Hindlimb muscle (tissue), 1 donor: Measurements from ENCODE around the gene BSDC1. TPM values are rescaled to one million over a fixed set of nuclear protein-coding genes. Genes with fewer than 3 reads are reported as not detected.

ENCODE experiments used
- DNase-seq: peaks from one replicate; pipeline ENCODE4 v3.0.0-alpha.2; 2013
- polyA plus RNA-seq: library from polyadenylated mRNA; unstranded; fragments of 120-200 nt; gene quantifications from one replicate; pipeline ENCODE4 v1.2.1, GENCODE V29; 2013; ENCODE audit not compliant: insufficient read length

Gene BSDC1
- polyA plus RNA-seq, 1 donor: 39.8 TPM

DNA sequence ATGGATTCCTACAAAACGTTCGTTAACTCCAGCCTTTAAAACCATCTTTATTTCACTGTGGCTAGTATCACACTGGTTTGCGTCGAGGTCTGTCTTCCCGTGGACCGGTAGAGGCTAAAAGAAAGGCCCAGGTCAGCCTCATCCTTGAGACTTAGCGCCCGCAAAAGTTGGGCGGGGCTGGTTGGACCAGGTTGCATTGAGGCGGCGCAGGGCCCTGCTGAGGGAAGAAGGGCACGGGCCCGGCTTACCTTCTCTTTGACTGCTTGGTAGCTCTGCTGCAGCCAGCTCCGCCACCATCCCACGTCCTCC lies 455 bp downstream of the BSDC1 start:
- DNase-seq: no peak

DNA sequence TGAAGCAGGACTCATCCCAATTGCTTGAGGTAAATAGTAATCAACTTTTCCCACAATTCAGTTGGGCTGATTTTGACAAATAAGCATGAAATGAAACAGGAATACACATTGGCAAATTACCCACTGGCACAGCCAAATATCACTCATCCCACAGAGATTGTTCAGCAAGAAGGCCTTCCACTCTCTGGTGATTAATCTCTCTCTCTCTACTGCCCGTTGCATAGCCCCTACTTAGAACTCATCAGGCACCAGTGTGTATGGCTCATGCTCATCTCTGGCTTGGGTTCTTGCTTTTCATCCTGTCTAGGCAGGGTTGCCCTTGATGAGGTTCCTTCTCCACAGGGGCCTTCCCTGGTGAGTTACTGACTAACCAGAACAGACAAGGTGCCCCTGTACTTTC lies 1.1 kb downstream of the BSDC1 start:
- no peak for DNase-seq

DNA sequence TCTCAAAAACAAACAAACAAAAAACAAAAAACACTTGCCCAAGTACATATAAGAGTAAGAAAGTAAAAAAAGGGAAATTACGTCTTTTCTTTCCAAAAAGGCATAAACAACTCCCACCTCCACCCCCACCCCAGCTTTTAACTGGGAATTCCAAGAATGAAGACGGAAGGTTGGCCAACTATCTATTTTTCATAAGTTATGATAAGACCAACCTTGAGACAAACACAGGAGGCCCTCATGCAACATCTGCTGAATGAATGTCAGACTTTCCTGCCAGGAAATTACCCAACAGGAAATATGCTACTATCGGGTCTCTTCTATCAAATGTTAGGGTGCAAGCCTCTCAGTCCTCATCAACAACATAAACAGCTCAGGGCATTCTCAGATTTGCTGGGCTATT lies 1.9 kb downstream of the BSDC1 start:
- DNase-seq: no peak

- no peak for DNase-seq
Measured at GRCh38 chr1:32390904-32391870, 3.1 kb downstream of the BSDC1 start.

DNA sequence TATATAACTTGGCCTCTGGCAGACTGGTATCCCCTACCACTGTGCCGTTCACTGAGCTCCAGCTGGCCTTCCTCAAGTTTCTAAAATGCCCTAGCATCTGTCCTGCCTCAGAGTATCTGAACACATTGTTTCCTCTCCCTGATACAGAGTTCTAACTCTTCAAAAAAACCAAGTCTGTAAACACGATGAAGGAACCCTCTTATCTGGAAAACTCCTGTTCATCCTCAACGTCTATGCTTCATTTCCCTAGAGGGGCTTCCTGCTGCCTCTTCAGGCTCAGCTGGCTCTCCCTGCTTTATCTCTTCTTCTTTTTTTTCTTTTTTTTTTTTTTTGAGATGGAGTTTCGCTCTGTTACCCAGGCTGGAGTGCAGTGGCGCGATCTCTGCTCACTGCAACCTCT lies 5.6 kb downstream of the BSDC1 start:
- DNase-seq: no peak

- DNase-seq: no peak
Measured at GRCh38 chr1:32386676-32387392, 7.4 kb downstream of the BSDC1 start.

GRCh38 chr1:32380057-32380456 lies 14.2 kb downstream of the BSDC1 start:
- DNase-seq: no peak

- DNase-seq: no peak
Measured at GRCh38 chr1:32377541-32378220, 16.6 kb downstream of the BSDC1 start.

- DNase-seq: no peak
Measured at GRCh38 chr1:32376199-32376598, 18.0 kb downstream of the BSDC1 start.

- DNase-seq: no peak
Measured at GRCh38 chr1:32373996-32374592, 20.1 kb downstream of the BSDC1 start.

- no peak for DNase-seq
Measured at GRCh38 chr1:32372149-32372756, 22.0 kb downstream of the BSDC1 start.

- no peak for DNase-seq
Measured at GRCh38 chr1:32367912-32368635, 26.2 kb downstream of the BSDC1 start.

DNA sequence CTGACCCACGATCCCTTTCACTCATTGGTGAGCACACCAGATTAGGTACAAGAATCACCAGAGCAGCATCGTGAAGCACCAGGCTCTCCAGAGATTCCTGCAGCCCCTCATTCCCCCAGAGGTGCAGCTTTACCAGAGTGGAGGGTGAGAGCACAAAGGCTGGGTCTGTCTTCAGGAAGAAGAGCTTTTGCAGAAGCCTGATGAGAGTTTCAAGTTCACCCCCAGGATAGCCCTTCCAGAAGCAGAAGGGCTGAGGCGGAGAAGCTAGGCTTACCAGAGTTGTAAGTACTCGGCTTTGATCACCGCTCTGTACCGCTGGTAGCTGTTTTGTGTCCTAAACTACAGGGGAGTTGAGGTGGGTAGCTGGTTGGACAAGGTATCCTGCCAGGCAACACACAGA lies 28.8 kb downstream of the BSDC1 start:
- no peak for DNase-seq

GRCh38 chr1:32364836-32365235 lies 29.4 kb downstream of the BSDC1 start:
- DNase-seq: no peak

- no peak for DNase-seq
Measured at GRCh38 chr1:32363713-32364112, 30.5 kb downstream of the BSDC1 start.

- no peak for DNase-seq
Measured at GRCh38 chr1:32362474-32363313, 31.5 kb downstream of the BSDC1 start, which contains the start of the genes FAM229A and TSSK3. TSS of gene FAM229A (minus strand) at chr1:32362485. CDS start at chr1:32362091, 394 bp downstream. TSS of gene TSSK3 (plus strand) at chr1:32362539. CDS start at chr1:32362702, 163 bp downstream.

- DNase-seq: peak; percentile 58
Measured at GRCh38 chr1:32361674-32362473, 32.4 kb downstream of the BSDC1 start.

DNA sequence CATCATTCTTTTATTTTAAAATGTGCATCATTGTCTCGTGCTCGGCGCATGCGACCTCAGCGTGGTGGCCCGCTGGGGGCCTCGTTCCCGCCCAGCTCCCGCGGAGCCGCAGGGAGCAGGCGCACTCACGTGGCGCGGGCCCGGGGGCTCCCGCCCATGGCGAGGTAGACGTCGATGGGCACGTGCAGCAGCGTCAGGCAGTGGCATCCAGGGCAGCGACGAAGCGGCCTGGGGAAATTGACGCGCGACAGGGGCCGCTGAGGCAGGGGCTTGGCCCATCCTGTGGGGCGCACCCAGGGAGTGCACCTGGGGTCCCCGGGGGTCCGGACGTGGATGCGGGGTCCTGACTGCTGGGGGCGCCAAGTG lies 33.0 kb downstream of the BSDC1 start:
- no peak for DNase-seq

GRCh38 chr1:32358435-32358834 lies 35.8 kb downstream of the BSDC1 start:
- no peak for DNase-seq

DNA sequence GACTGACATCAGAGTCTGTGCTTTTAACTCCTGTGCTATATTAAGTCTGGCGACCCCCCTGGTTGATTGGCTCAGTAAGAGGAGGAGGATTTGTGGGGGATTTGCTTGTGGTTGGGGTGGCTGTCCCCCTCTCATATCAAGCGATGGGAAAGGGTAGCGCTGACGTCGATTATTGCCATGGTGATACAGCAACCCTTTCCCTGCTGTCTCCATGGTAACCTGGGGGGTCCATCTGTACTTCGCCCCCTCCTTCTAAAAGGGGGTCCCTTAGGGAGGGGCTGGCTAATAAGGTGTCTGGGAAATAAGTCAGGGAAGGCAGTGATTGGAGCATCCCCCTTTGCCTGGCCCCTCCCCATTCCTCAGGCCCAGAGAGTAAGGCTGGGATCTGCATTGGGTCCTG lies 36.6 kb downstream of the BSDC1 start:
- no peak for DNase-seq
